ENCODE measurements around the gene DYNC1LI2. TPM values are rescaled to one million over a fixed set of nuclear protein-coding genes. Genes with fewer than 3 reads are reported as not detected.

Gene DYNC1LI2
- total and polyA plus RNA-seq, 2 of the 8 experiments (the other 6 are each of a cell fraction or from before 2014, with no cell fraction given), result 35.0 to 70.8 TPM

GRCh38 chr16:66728804-66729203 lies 22.6 kb downstream of the DYNC1LI2 start:
- Histone ChIP-seq H2BK5ac (ENCODE audit: low read depth, low read length) (peak overlapping the region; percentile 67; the same call in 1 of the 2 replicates), H4K91ac (replicated peaks; ENCODE audit: insufficient read length, low read length) (peak overlapping the region; percentile 0), H2BK120ac (replicated peaks; ENCODE audit: low read depth, low read length) (no peak overlapping the region), H3K27me3 (replicated peaks in 1 of 4; ENCODE audit: control insufficient read depth in 3 of 4, extremely low read depth in 1 of 4, insufficient read depth in 3 of 4, low read length in 3 of 4) (no peaks in the 10 kb centered on the region), H3K4me3 (ENCODE audit: extremely low read depth in 1 of 4, insufficient read depth in 2 of 4, low read depth in 3 of 4, low read length in 4 of 4) (no peak overlapping the region), H3K56ac (replicated peaks; ENCODE audit: insufficient read length, low read depth, low read length) (no peak overlapping the region), H2AK5ac (ENCODE audit: low read depth, low read length) (no peak overlapping the region), H3K4ac (replicated peaks; ENCODE audit: insufficient read length, low read depth, low read length) (no peak overlapping the region), H4K5ac (ENCODE audit: insufficient read length, low read depth, low read length) (peak overlapping the region; percentile 12), H3K79me2 (ENCODE audit: control insufficient read depth in 1 of 2, insufficient read depth in 2 of 2, low read length in 2 of 2) (no peaks in the 10 kb centered on the region), H3K23me2 (ENCODE audit: low read depth, low read length) (no peaks in the 10 kb centered on the region; the same call in 1 of the 2 replicates), H3K4me1 (replicated peaks in 1 of 4; ENCODE audit: control insufficient read depth in 3 of 4, insufficient read depth in 4 of 4, low read length in 3 of 4) (peaks cover 0 to 6% (median 5%) of the 10 kb centered on the region in 4 experiments; a peak in 6 of 7 replicates), H3K79me1 (ENCODE audit: low read depth, low read length) (no peaks in the 10 kb centered on the region; the same call in 1 of the 2 replicates), H3K27ac (ENCODE audit: low read depth, low read length) (no peak overlapping the region; the same call in 1 of the 2 replicates), H3K36me3 (ENCODE audit: control insufficient read depth in 2 of 4, insufficient read depth in 4 of 4, low read length in 3 of 4) (peaks cover 23 to 91% (median 71%) of the 10 kb centered on the region in 4 experiments), H2BK20ac (ENCODE audit: low read length) (peak overlapping the region; percentile 23; the same call in 1 of the 2 replicates), H2BK12ac (ENCODE audit: low read depth, low read length) (no peak overlapping the region), H3K9me3 (ENCODE audit: insufficient read depth in 2 of 2, low read depth in 1 of 2, low read length in 1 of 2) (no peaks in the 10 kb centered on the region), H4K8ac (ENCODE audit: extremely low read depth, insufficient read depth, low read length) (no peak overlapping the region), H3K14ac (ENCODE audit: insufficient read length) (no peak overlapping the region), H3K18ac (ENCODE audit: extremely low read depth, low read length) (no peak overlapping the region; the same call in 1 of the 2 replicates), H2AFZ (ENCODE audit: low read length) (no peak overlapping the region), H3K9ac (replicated peaks in 1 of 4; ENCODE audit: extremely low read depth in 1 of 4, low read depth in 3 of 4, low read length in 3 of 4) (no peak overlapping the region), H3K4me2 (ENCODE audit: insufficient read depth in 1 of 2, low read depth in 2 of 2, low read length in 2 of 2) (peak overlapping the region; percentile 13 to 23; a peak in 2 of 4 replicates), H2BK15ac (ENCODE audit: low read length) (no peak overlapping the region), H3K23ac (ENCODE audit: insufficient read length) (no peak overlapping the region), H4K20me1 (replicated peaks in 1 of 2; ENCODE audit: control insufficient read depth in 1 of 2, insufficient read depth in 2 of 2, low read length in 2 of 2) (peaks cover 2 to 3% of the 10 kb centered on the region in 2 experiments)
- CTCF ChIA-PET (ENCODE audit: partially characterized antibody), result interaction anchor here (0.7 to 8.6 kb wide), 22 partner anchors 11 to 322 kb away, joined by 3 to 170 read pairs (median 4); partner anchors contain the start of gene DYNC1LI2
- POLR2A ChIA-PET (ENCODE audit: partially characterized antibody), result interaction anchor here (1.5 to 6.9 kb wide), 4 partner anchors 9 to 139 kb away, joined by 5 to 57 read pairs (median 7); partner anchors contain the start of gene DYNC1LI2
- no peak for TF ChIP-seq GABPA (IDR thresholded peaks at IDR 0.05; ENCODE audit: borderline replicate concordance, insufficient read depth, low read length)
- FAIRE-seq (no peak), DNase-seq (ENCODE audit: low read depth in 1 of 2, low spot score in 2 of 2) (no peak)
- WGBS, 2 experiments (ENCODE audit: extremely low coverage in 1 of 2, insufficient coverage in 1 of 2, insufficient read length in 1 of 2, insufficient replicate concordance in 2 of 2, low coverage in 1 of 2, low lambda C conversion rate in 2 of 2, missing lambda C conversion rate in 1 of 2), result 77% methylated on average over 3 of the region's 4 CpGs; no CpG with 5 or more reads in 1 of the 2 experiments
